Neural progenitor cell (in vitro differentiated cells): ENCODE measurements around the gene VAMP3. TPM values are rescaled to one million over a fixed set of nuclear protein-coding genes. Genes with fewer than 3 reads are reported as not detected.

Source experiments
- DNase-seq: peaks from one replicate; pipeline ENCODE4 v3.0.0-alpha.2; 2016; ENCODE audit warnings: low spot score
- H2AFZ ChIP-seq: fragments of 200-600 bp; sonication (generic); replicated peaks from 2 replicates; pipeline ENCODE4 v1.6.1; 2016; ENCODE audit warnings: antibody characterized with exemption
- H3F3A ChIP-seq: fragments of 200-600 bp; sonication (generic); 2 replicates; pipeline ENCODE4 v1.6.1; 2016; ENCODE audit warnings: antibody characterized with exemption, low read depth
- H3K27ac ChIP-seq: fragments of 200-600 bp; sonication (generic); 2 replicates; pipeline ENCODE4 v1.5.1; 2016; ENCODE audit warnings: mild to moderate bottlenecking
- H3K27me3 ChIP-seq: fragments of 200-600 bp; sonication (generic); 2 replicates; pipeline ENCODE4 v1.6.1; 2016; ENCODE audit warnings: mild to moderate bottlenecking, moderate library complexity
- H3K36me3 ChIP-seq: fragments of 200-600 bp; sonication (generic); 2 replicates; pipeline ENCODE4 v1.5.1; 2016
- H3K4me1 ChIP-seq: fragments of 200-600 bp; sonication (generic); 2 replicates; pipeline ENCODE4 v1.6.1; 2016; ENCODE audit warnings: mixed run types
- H3K4me2 ChIP-seq: fragments of 200-600 bp; sonication (generic); 2 replicates; pipeline ENCODE4 v1.6.1; 2016
- H3K4me3 ChIP-seq: fragments of 200-600 bp; sonication (generic); 2 replicates; pipeline ENCODE4 v1.5.1; 2016
- H3K79me2 ChIP-seq: fragments of 200-600 bp; sonication (generic); 2 replicates; pipeline ENCODE4 v1.6.1; 2016; ENCODE audit warnings: low read depth
- H3K9ac ChIP-seq: fragments of 200-600 bp; sonication (generic); 2 replicates; pipeline ENCODE4 v1.6.1; 2016
- H3K9me3 ChIP-seq: fragments of 200-600 bp; sonication (generic); 2 replicates; pipeline ENCODE4 v1.5.1; 2016; ENCODE audit warnings: low read depth
- H4K20me1 ChIP-seq: fragments of 200-600 bp; sonication (generic); 2 replicates; pipeline ENCODE4 v1.6.1; 2016; ENCODE audit warnings: low read depth
- H3K27ac Mint-ChIP-seq: 3 replicates; pipeline ENCODE4 v1.8.0; 2021; ENCODE audit warnings: mixed read lengths
- H3K27me3 Mint-ChIP-seq: 2 replicates; pipeline ENCODE4 v1.8.0; 2022; ENCODE audit warnings: low read depth, mild to moderate bottlenecking, inconsistent platforms, moderate library complexity, mixed read lengths; ENCODE audit not compliant: insufficient read depth
- H3K36me3 Mint-ChIP-seq: 3 replicates; pipeline ENCODE4 v1.8.0; 2021; ENCODE audit warnings: mixed read lengths
- H3K4me1 Mint-ChIP-seq: 3 replicates; pipeline ENCODE4 v1.8.0; 2021; ENCODE audit warnings: mixed read lengths
- H3K4me3 Mint-ChIP-seq: 3 replicates; pipeline ENCODE4 v1.8.0; 2021; ENCODE audit warnings: mild to moderate bottlenecking, moderate library complexity, mixed read lengths
- H3K9me3 Mint-ChIP-seq: 3 replicates; pipeline ENCODE4 v1.8.0; 2020; ENCODE audit warnings: mixed read lengths
- EZH2 ChIP-seq: fragments of 200-600 bp; sonication (generic); IDR thresholded peaks from 2 replicates; pipeline ENCODE4 v1.6.1; 2017; ENCODE audit warnings: antibody characterized with exemption, mild to moderate bottlenecking, moderate library complexity
- EZH2phosphoT487 ChIP-seq: fragments of 200-600 bp; sonication (generic); IDR thresholded peaks from 2 replicates; pipeline ENCODE4 v1.6.1; 2017; ENCODE audit warnings: antibody characterized with exemption
- total RNA-seq: library from RNA; depleted of rRNA; stranded (reverse); fragments of >200 nt; gene quantifications from 2 replicates; pipeline ENCODE4 v1.2.3, GENCODE V29; 2015; ENCODE audit warnings: low replicate concordance
- TF ChIP-seq, protein P1 (sequence below): fragments of 200-600 bp; sonication (generic); IDR thresholded peaks from 2 replicates; pipeline ENCODE4 v1.5.1; 2017; ENCODE audit warnings: antibody characterized with exemption, mild to moderate bottlenecking

The VAMP3 gene
- total RNA-seq, 1 donor from 2014 or later, result 66.6 TPM

DNA sequence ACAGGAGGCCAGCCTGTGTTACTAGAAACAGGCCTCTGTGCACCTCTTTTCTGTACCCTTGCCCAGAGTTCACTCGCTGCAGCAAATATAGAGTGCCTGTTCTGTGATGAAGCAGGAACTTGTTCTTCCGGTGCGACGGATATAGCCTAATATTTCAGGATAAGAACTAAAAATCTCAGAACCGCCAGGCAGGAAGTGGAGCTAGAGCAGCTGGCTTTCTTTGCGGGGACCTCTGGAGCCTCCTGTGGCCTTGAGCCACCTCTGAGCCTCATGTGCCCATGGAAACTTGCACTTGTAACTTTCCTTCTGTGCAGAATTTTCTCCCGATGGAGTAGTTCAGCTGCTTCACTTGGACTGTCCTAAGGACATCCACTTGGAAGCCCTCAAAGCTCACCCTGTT lies 44.5 kb upstream of the VAMP3 start:
- H3K4me3 Mint-ChIP-seq, result no peak overlapping the region
- Histone ChIP-seq H3K9me3 (no peaks in the 10 kb centered on the region), H3K27ac (no peak overlapping the region), H3K4me2 (no peak overlapping the region), H3K79me2 (no peaks in the 10 kb centered on the region), H3K27me3 (no peaks in the 10 kb centered on the region), H4K20me1 (no peaks in the 10 kb centered on the region), H3K36me3 (no peaks in the 10 kb centered on the region), H3K4me3 (no peak overlapping the region), H3K9ac (no peak overlapping the region), H2AFZ (no peak overlapping the region), H3F3A (no peaks in the 10 kb centered on the region), H3K4me1 (peaks cover 8% of the 10 kb centered on the region)
- H3K36me3 Mint-ChIP-seq, result peaks cover 10% of the 10 kb centered on the region
- TF ChIP-seq, protein P1, sequence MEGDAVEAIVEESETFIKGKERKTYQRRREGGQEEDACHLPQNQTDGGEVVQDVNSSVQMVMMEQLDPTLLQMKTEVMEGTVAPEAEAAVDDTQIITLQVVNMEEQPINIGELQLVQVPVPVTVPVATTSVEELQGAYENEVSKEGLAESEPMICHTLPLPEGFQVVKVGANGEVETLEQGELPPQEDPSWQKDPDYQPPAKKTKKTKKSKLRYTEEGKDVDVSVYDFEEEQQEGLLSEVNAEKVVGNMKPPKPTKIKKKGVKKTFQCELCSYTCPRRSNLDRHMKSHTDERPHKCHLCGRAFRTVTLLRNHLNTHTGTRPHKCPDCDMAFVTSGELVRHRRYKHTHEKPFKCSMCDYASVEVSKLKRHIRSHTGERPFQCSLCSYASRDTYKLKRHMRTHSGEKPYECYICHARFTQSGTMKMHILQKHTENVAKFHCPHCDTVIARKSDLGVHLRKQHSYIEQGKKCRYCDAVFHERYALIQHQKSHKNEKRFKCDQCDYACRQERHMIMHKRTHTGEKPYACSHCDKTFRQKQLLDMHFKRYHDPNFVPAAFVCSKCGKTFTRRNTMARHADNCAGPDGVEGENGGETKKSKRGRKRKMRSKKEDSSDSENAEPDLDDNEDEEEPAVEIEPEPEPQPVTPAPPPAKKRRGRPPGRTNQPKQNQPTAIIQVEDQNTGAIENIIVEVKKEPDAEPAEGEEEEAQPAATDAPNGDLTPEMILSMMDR, result no peak
- TF ChIP-seq EZH2 (no peak), EZH2phosphoT487 (no peak)
- no peaks in the 10 kb centered on the region for H3K27me3 Mint-ChIP-seq
- H3K27ac Mint-ChIP-seq, result peak overlapping the region; percentile 62
- H3K9me3 Mint-ChIP-seq, result peaks cover 5% of the 10 kb centered on the region
- peaks cover 28% of the 10 kb centered on the region for H3K4me1 Mint-ChIP-seq
- no peak for DNase-seq

DNA sequence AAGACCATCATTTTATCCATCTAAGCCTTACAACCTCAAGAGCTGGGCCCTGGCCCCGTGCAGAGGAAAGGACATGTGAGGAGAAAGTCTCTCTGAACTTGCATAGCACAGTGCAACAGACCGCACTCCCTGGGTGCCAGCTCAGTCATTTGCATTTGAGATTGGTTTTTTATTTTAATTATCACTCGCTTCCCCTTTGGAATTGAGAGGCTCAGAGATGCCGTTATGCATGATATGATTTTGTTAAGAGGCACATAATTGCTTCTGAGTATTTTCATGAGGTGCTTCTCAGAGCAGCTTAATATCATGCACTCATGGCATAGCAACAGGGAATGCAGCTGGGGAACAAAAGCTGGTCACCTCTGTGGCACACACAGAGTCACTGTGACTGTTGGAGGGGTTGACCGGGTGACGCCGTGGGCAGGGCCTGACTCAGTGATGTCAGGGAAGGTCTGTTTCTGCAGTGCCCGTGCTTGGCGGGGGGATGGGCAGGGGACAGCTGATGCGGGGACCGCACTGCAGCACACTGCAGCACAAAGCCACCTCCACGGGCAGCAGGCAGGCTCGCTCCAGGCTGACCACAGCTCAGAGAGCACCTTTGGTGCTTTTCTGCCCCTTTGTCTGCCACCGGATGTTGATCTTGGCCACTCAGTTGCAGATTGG lies 43.2 kb upstream of the VAMP3 start:
- TF ChIP-seq, protein P1, result no peak
- TF ChIP-seq EZH2 (no peak), EZH2phosphoT487 (no peak)

DNA sequence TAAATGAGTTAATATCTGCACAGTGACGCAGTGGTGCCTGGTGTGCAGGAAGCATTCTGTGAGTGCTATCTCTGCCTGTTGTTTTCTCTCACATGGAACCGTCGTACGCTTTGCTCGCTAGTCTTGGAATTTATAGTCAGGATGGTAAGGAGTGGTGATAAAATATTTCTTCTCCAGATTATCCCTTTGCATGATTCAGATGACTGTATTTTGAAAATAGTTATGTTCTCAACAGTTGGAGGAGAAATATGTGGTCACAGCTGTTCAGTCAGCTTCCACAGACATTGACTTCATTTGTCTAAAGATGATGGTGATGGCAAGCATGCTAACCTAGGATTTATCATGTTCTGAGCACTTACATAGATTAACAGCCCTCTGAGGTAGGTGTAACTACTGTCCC lies 41.3 kb upstream of the VAMP3 start:
- Mint-ChIP-seq H3K36me3 (peaks cover 14% of the 10 kb centered on the region), H3K27ac (no peak overlapping the region), H3K9me3 (peaks cover 5% of the 10 kb centered on the region), H3K27me3 (no peaks in the 10 kb centered on the region), H3K4me1 (peaks cover 28% of the 10 kb centered on the region), H3K4me3 (no peak overlapping the region)
- Histone ChIP-seq H3K9me3 (no peaks in the 10 kb centered on the region), H2AFZ (no peak overlapping the region), H3K9ac (no peak overlapping the region), H3F3A (no peaks in the 10 kb centered on the region), H3K79me2 (no peaks in the 10 kb centered on the region), H3K4me3 (no peak overlapping the region), H3K4me1 (peaks cover 8% of the 10 kb centered on the region), H4K20me1 (no peaks in the 10 kb centered on the region), H3K27me3 (no peaks in the 10 kb centered on the region), H3K36me3 (no peaks in the 10 kb centered on the region), H3K27ac (no peak overlapping the region), H3K4me2 (no peak overlapping the region)
- TF ChIP-seq, protein P1, result no peak
- no peak for TF ChIP-seq EZH2
- no peak for TF ChIP-seq EZH2phosphoT487
- DNase-seq, result no peak

More for the DNA sequence above, 43.2 kb upstream of the VAMP3 start:
- Histone ChIP-seq H4K20me1 (no peaks in the 10 kb centered on the region), H3K27ac (no peak overlapping the region), H3K4me2 (no peak overlapping the region), H3K27me3 (no peaks in the 10 kb centered on the region), H2AFZ (no peak overlapping the region), H3K9me3 (no peaks in the 10 kb centered on the region), H3K9ac (no peak overlapping the region), H3K4me1 (peaks cover 8% of the 10 kb centered on the region), H3K4me3 (no peak overlapping the region), H3F3A (no peaks in the 10 kb centered on the region), H3K36me3 (no peaks in the 10 kb centered on the region), H3K79me2 (no peaks in the 10 kb centered on the region)
- DNase-seq, result no peak
- Mint-ChIP-seq H3K4me1 (peaks cover 28% of the 10 kb centered on the region), H3K27ac (peak overlapping the region; percentile 50), H3K36me3 (peaks cover 10% of the 10 kb centered on the region), H3K4me3 (no peak overlapping the region), H3K27me3 (no peaks in the 10 kb centered on the region), H3K9me3 (peaks cover 5% of the 10 kb centered on the region)
